Activated CD4-positive, alpha-beta memory T cell treated with anti-CD3 and anti-CD28 coated beads, Interleukin-2, amount 10 ng/mL, durations not matched to agents 7 days and 5 days (primary cell): Measurements from ENCODE around the gene PHLPP1. TPM values are rescaled to one million over a fixed set of nuclear protein-coding genes. Genes with fewer than 3 reads are reported as not detected.
A peak's percentile ranks its signal among the peaks of the same experiment; 100 is the strongest.
"Not testable (repeated sequence)": the region's sequence is repeated elsewhere in the genome, so short reads cannot be mapped to it uniquely, and the experiment has no call there.

Experiments used
- CTCF ChIA-PET: fragments of 350-600 bp; sonication (Branson Sonifier 250); formaldehyde crosslinking; loops from one replicate; lab custom pipeline; 2021; ENCODE audit warnings: antibody characterized with exemption, inconsistent platforms; lab: Charles Lee
- POLR2A ChIA-PET: fragments of 350-600 bp; sonication (Branson Sonifier 250); formaldehyde crosslinking; loops from one replicate; lab custom pipeline; 2021; ENCODE audit warnings: antibody characterized with exemption; lab: Charles Lee
- DNase-seq: peaks from one replicate; pipeline ENCODE4 v3.0.0-alpha.2; 2020
- H3K27ac Mint-ChIP-seq: one replicate; pipeline ENCODE4 v1.8.0; 2021; ENCODE audit warnings: mild to moderate bottlenecking, mixed read lengths
- H3K27me3 Mint-ChIP-seq: one replicate; pipeline ENCODE4 v1.8.0; 2021; ENCODE audit warnings: mixed read lengths
- H3K36me3 Mint-ChIP-seq: one replicate; pipeline ENCODE4 v1.8.0; 2021; ENCODE audit warnings: low read depth, mixed read lengths
- H3K4me1 Mint-ChIP-seq: one replicate; pipeline ENCODE4 v1.8.0; 2021; ENCODE audit warnings: mixed read lengths
- H3K4me3 Mint-ChIP-seq: one replicate; pipeline ENCODE4 v1.8.0; 2021; ENCODE audit warnings: mild to moderate bottlenecking, mixed read lengths
- H3K9me3 Mint-ChIP-seq: one replicate; pipeline ENCODE4 v1.8.0; 2021; ENCODE audit warnings: mixed read lengths
- total RNA-seq, 2 experiments: library from RNA; stranded (reverse); gene quantifications; one replicate each; pipeline ENCODE4 v1.2.3, GENCODE V29; 2021

Gene PHLPP1
- total RNA-seq, 2 experiments from 2014 or later, result 8.1 to 8.9 TPM

DNA sequence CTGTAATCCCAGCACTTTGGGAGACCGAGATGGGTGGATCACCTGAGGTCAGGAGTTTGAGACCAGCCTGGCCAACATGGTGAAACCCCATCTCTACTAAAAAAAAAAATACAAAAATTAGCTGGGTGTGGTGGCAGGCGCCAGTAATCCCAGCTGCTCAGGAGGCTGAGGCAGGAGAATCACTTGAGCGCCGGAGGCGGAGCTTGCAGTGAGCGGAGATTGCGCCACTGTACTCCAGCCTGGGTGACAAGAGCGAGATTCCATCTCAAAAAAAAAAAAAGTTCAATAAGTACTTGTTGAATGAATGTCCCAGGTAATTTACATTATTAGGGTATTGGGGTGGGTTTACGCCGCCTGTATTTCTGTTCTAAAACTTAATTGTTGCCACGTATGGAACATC, 5.4 kb upstream of the PHLPP1 start:
- H3K27me3 Mint-ChIP-seq, result peaks cover 16% of the 10 kb centered on the region
- H3K27ac Mint-ChIP-seq, POLR2A ChIA-PET, H3K4me3 Mint-ChIP-seq, H3K4me1 Mint-ChIP-seq, H3K9me3 Mint-ChIP-seq, DNase-seq, H3K36me3 Mint-ChIP-seq: not testable (repeated sequence)
- CTCF ChIA-PET, result interaction anchor here (1.1 to 2.2 kb wide), 2 partner anchors 248 to 272 kb away, joined by 3 to 17 read pairs; no protein-coding TSS in a partner anchor

DNA sequence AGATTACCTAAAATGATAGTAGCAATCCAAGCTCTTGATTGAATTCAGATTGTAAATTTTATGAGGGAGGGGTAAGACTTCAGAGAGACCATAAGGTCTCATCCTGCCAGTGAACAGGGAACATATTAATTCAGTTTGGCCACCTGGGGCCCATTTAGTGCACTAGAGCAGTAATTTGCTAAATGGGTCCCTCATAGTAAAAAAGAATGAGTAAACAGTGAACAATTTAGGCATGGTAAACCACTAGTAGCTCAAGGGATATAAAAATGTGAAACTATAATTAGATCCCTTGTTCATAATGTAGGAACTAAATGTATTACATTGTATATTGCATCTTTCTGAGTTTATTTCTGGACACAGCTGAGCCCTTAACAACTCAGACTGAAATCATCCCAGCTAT, 4.9 kb upstream of the PHLPP1 start:
- Mint-ChIP-seq H3K27me3 (peaks cover 16% of the 10 kb centered on the region), H3K36me3 (no peaks in the 10 kb centered on the region)

DNA sequence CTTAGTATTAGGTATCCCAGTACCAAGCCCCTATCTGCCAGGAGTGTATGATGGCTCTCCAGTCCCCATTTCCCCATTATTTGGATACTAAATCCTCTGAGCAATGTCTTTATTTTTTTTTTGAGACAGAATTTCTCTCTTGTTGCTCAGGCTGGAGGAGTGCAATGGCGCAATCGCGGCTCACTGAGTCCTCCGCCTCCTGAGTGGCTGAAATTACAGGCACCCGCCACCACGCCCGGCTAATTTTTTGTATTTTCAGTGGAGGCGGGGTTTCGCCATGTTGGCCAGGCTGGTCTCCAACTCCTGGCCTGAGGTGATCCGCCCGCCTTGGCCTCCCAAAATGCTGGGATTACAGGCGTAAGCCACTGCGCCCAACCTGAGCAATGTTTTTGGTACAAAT, 3.6 kb upstream of the PHLPP1 start:
- no peak overlapping the region for H3K4me3 Mint-ChIP-seq
- H3K4me1 Mint-ChIP-seq, result peaks cover 7% of the 10 kb centered on the region
- no peak for DNase-seq
- H3K9me3 Mint-ChIP-seq, result no peaks in the 10 kb centered on the region
- no peak overlapping the region for H3K27ac Mint-ChIP-seq
- POLR2A ChIA-PET, result no interaction called here
- peaks cover 10% of the 10 kb centered on the region for H3K27me3 Mint-ChIP-seq
- no peaks in the 10 kb centered on the region for H3K36me3 Mint-ChIP-seq
- CTCF ChIA-PET, result interaction anchor here (2.2 kb wide), 1 partner anchor 246 kb away, joined by 17 read pairs; no protein-coding TSS in a partner anchor

More for the DNA sequence above, 4.9 kb upstream of the PHLPP1 start:
- no peaks in the 10 kb centered on the region for H3K9me3 Mint-ChIP-seq
- peaks cover 7% of the 10 kb centered on the region for H3K4me1 Mint-ChIP-seq
- H3K4me3 Mint-ChIP-seq, result no peak overlapping the region
- DNase-seq, result no peak
- ChIA-PET CTCF (interaction anchor here (0.9 to 2.2 kb wide), 4 partner anchors 245 to 272 kb away, joined by 3 to 17 read pairs (median 4); no protein-coding TSS in a partner anchor), POLR2A (no interaction called here)
- H3K27ac Mint-ChIP-seq, result no peak overlapping the region

DNA sequence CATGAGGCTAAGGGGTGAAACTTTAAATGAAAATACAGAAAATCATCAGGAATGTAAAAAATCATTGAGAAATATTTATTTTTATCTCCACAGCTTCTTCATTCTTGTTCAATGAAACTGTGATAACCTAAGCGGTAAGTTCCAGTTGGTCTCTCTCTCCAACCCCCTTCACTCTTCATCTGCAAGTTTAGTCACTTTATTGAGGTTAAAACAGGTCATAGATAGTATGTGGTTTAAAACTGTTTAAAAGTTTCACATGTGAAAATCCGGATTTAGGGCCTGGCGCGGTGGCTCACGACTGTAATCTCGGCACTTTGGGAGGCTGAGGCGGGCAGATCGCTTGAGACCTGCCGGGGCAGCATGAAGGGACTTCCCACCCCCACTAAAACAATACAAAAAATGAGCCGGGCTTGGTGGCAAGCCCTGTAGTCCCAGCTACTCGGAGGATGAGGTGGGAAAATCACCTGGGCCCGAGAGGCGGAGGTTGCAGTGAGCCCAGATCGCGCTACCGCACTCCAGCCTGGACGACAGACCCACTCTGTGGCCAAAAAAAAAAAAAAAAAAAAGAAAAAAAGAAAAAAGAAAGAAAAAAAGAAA, 1.6 kb upstream of the PHLPP1 start:
- peaks cover 4% of the 10 kb centered on the region for H3K36me3 Mint-ChIP-seq
- H3K27ac Mint-ChIP-seq, result no peak overlapping the region
- peaks cover 25% of the 10 kb centered on the region for H3K4me1 Mint-ChIP-seq
- H3K4me3 Mint-ChIP-seq, result no peak overlapping the region
- H3K27me3 Mint-ChIP-seq, result peaks cover 20% of the 10 kb centered on the region
- H3K9me3 Mint-ChIP-seq, result no peaks in the 10 kb centered on the region
- ChIA-PET CTCF (interaction anchor here (1.0 to 5.5 kb wide), 3 partner anchors 127 to 268 kb away, joined by 4 to 48 read pairs (median 5); no protein-coding TSS in a partner anchor), POLR2A (interaction anchor here (1.7 kb wide), 1 partner anchor 245 kb away, joined by 4 read pairs; no protein-coding TSS in a partner anchor)
- DNase-seq, result no peak

DNA sequence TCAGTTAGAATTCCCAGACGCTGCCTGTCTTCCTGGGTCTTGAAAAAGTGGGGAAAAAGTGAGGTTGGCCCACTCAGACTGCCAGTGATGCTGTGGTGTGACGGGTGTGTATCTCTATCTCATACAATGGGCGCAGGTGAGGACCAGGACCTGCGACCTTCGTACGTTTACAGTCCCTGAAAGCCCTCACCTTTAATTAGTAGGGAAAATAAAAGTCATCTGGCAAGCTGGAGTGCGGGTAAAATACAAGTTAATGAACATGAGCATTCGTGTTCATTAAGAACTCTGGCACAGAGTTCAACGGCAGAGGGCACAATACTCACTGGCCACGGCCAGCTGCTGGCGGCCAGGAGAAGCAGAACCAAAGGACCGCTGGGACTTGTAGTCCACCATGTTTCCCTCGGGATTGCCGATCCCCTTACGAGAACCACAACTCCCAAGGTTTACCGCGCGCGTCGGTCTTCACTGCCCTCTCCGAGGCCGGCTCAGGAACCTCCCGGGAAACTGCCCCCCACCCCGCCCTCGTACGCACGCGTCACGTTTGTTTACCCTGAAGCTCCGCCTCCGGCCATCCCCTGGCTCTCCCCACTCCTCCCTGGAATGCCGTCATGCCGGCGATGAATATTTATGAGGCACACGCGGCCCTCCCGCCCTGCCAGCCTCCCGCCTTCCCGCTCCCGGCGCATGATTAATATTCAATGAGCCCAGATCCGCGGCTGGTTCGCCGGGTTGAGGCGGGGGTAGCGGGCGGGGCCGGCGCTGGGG, 488 bp upstream of the PHLPP1 start:
- DNase-seq, result peak; percentile 91
- peaks cover 20% of the 10 kb centered on the region for H3K27me3 Mint-ChIP-seq
- H3K4me1 Mint-ChIP-seq, result peaks cover 34% of the 10 kb centered on the region
- H3K9me3 Mint-ChIP-seq, result no peaks in the 10 kb centered on the region
- CTCF ChIA-PET, result interaction anchor here (0.6 to 5.5 kb wide), 25 partner anchors 9 to 725 kb away, joined by 3 to 55 read pairs (median 4); no protein-coding TSS in a partner anchor
- POLR2A ChIA-PET, result interaction anchor here (0.7 to 2.4 kb wide), 9 partner anchors 12 to 268 kb away, joined by 3 to 8 read pairs (median 4); partner anchors contain the start of gene ZCCHC2
- H3K36me3 Mint-ChIP-seq, result peaks cover 4% of the 10 kb centered on the region
- H3K4me3 Mint-ChIP-seq, result peak overlapping the region; percentile 86
- H3K27ac Mint-ChIP-seq, result peak overlapping the region; percentile 80

DNA sequence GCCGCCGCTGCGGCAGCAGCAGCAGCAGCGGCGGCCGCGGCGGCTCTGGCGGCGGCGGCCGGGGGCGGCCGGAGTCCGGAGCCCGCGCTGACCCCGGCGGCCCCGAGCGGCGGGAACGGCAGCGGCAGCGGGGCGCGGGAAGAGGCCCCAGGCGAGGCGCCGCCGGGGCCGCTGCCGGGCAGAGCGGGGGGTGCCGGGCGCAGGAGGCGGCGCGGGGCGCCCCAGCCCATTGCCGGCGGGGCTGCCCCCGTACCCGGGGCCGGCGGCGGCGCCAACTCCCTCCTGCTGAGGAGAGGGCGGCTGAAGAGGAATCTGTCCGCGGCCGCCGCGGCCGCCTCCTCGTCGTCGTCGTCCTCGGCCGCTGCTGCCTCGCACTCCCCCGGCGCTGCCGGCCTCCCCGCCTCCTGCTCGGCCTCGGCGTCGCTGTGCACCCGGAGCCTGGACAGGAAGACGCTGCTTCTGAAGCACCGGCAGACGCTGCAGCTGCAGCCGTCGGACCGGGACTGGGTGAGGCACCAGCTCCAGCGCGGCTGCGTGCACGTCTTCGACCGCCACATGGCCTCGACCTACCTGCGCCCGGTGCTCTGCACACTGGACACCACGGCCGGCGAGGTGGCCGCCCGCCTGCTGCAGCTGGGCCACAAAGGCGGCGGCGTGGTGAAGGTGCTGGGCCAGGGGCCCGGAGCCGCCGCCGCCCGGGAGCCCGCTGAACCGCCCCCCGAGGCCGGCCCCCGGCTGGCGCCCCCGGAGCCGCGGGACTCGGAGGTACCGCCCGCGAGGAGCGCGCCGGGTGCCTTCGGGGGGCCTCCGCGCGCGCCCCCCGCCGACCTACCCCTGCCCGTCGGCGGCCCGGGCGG, 646 bp downstream of the PHLPP1 start:
- DNase-seq, result peak; percentile 74
- Mint-ChIP-seq H3K27me3 (peaks cover 17% of the 10 kb centered on the region), H3K4me1 (peaks cover 41% of the 10 kb centered on the region), H3K36me3 (peaks cover 4% of the 10 kb centered on the region), H3K27ac (peak overlapping the region; percentile 40), H3K9me3 (no peaks in the 10 kb centered on the region), H3K4me3 (peak overlapping the region; percentile 75)
- POLR2A ChIA-PET, result interaction anchor here (0.6 to 2.4 kb wide), 8 partner anchors 83 to 267 kb away, joined by 3 to 8 read pairs (median 5); partner anchors contain the start of gene ZCCHC2
- CTCF ChIA-PET, result interaction anchor here (0.9 to 5.5 kb wide), 7 partner anchors 130 to 724 kb away, joined by 3 to 55 read pairs (median 5); no protein-coding TSS in a partner anchor

DNA sequence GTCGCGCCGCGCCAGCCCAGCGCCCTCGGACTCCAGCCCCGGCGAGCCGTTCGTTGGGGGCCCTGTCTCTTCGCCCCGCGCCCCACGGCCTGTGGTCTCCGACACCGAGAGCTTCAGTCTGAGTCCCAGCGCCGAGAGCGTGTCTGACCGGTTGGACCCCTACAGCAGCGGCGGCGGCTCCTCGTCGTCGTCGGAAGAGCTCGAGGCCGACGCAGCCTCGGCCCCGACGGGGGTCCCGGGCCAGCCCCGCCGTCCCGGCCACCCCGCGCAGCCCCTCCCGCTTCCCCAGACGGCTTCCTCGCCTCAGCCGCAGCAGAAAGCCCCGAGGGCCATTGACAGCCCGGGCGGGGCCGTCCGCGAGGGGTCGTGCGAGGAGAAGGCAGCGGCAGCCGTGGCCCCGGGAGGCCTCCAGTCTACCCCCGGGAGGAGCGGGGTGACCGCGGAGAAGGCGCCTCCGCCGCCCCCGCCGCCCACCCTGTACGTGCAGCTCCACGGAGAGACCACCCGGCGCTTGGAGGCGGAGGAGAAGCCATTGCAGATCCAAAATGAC, 1.4 kb downstream of the PHLPP1 start:
- Mint-ChIP-seq H3K36me3 (peaks cover 4% of the 10 kb centered on the region), H3K4me3 (peak overlapping the region; percentile 74), H3K4me1 (peaks cover 41% of the 10 kb centered on the region), H3K27me3 (peaks cover 10% of the 10 kb centered on the region), H3K27ac (peak overlapping the region; percentile 60), H3K9me3 (no peaks in the 10 kb centered on the region)
- ChIA-PET CTCF (interaction anchor here (1.0 to 5.5 kb wide), 4 partner anchors 131 to 296 kb away, joined by 4 to 55 read pairs (median 26); no protein-coding TSS in a partner anchor), POLR2A (interaction anchor here (0.6 to 2.4 kb wide), 6 partner anchors 13 to 237 kb away, joined by 4 to 8 read pairs (median 5); partner anchors contain the start of gene ZCCHC2)
- DNase-seq, result peak; percentile 43

DNA sequence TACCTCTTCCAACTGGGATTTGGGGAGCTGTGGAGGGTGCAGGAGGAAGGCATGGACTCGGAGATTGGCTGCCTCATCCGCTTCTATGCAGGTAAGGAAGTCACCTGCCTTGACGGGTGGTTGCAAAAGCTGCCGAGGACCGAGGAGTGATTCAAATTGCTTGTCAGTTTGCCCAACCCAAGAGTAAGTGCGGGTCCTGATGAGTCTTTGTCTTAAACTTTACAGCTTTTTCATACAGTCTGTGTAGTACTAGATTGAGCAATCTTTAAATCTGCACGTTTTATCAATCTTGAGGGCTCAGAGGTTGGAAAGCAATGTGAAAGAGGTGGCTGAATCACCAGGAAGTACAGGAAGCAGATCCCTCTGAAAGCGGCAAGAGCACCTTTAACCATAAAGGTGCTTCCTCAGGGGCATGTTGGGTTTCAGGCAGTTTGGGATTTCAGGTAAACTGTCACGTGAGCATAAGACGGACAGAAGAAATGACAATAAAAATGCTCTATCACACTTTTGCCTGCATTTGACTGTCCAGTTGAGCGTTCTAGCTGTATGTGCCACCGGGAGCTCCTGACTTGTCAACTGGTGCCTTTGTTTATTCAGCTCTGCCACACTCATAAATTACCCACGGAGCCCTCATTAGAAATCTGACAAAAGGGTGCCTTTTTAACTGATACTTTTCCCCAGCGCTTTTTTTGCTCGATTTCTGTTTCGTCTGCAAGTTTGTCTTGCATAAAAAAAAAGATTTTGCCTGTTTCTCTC, 2.0 kb downstream of the PHLPP1 start:
- ChIA-PET POLR2A (interaction anchor here (0.6 to 1.7 kb wide), 6 partner anchors 10 to 236 kb away, joined by 3 to 6 read pairs (median 4); partner anchors contain the start of gene ZCCHC2), CTCF (interaction anchor here (0.6 to 5.5 kb wide), 4 partner anchors 196 to 296 kb away, joined by 3 to 55 read pairs (median 26); no protein-coding TSS in a partner anchor)
- Mint-ChIP-seq H3K4me3 (peak overlapping the region; percentile 74), H3K27ac (peak overlapping the region; percentile 60), H3K4me1 (peaks cover 41% of the 10 kb centered on the region), H3K9me3 (no peaks in the 10 kb centered on the region), H3K27me3 (peaks cover 12% of the 10 kb centered on the region), H3K36me3 (peaks cover 4% of the 10 kb centered on the region)
- DNase-seq, result no peak

DNA sequence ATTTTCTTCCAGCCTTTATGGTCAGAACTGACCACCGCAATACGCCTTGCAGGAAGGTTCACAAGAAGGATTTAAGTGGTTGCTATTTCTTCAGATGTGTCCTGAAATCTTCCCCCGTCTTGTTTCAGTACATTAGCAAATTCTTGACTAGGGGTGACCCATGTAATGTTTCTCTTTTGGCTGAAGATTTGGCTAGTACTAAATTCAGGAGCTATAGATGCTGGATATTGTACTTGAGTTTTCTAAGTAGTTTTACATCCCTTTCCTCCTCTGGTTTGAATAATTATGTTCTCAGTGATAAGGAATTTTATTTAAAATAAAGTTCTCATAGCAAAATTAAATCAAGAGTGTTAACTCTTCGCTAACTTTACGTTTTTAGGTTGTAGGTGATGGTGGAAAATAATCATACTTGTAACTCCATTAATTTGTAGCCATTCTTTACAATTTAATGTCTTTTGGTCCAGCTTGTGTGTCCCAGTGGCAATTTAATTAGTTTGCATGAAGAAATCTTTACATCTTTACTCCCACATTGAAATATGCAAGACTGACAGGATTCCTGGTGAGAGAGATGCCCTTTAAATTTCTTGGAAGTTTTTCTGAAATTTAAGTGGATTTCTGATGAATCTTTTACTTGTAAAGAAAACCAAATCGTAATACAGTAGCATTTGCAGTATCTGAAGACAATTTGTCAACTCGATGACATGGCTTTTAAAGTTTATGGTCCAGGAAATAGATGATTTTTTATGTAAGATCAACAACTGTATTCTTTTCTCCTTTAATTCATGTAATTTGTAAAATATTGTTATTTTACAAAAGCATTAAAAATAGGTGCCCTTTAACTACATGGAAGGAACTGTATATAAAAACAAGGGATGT, 2.8 kb downstream of the PHLPP1 start:
- ChIA-PET CTCF (interaction anchor here (0.6 to 5.5 kb wide), 3 partner anchors 197 to 264 kb away, joined by 3 to 55 read pairs (median 48); no protein-coding TSS in a partner anchor), POLR2A (interaction anchor here (0.7 to 1.0 kb wide), 2 partner anchors 9 to 135 kb away, joined by 3 read pairs; no protein-coding TSS in a partner anchor)
- peaks cover 41% of the 10 kb centered on the region for H3K4me1 Mint-ChIP-seq

DNA sequence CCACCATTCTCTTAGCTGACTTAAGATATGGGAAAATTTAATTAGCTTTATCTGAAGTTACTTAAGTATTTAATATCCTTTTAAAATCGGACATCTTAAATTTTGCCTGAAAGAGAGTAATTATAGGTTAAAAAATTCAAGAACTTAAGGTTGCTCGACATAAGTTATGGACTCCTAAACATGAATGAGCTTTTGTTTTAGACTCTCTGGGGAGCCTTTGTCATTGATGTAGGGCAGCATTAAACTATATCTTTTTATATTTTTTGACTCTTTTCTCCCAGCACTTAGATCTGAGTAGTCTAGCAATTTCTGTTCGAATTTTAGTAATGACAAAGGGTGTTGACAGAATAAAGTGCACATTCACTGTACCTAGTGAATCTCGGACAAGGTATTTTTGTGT, 4.7 kb downstream of the PHLPP1 start:
- no peak overlapping the region for H3K4me3 Mint-ChIP-seq
- H3K4me1 Mint-ChIP-seq, result peaks cover 35% of the 10 kb centered on the region
- H3K36me3 Mint-ChIP-seq, result peaks cover 4% of the 10 kb centered on the region
- peaks cover 12% of the 10 kb centered on the region for H3K27me3 Mint-ChIP-seq
- ChIA-PET CTCF (interaction anchor here (0.9 to 1.9 kb wide), 3 partner anchors 134 to 262 kb away, joined by 3 to 8 read pairs (median 4); no protein-coding TSS in a partner anchor), POLR2A (no interaction called here)
- no peak overlapping the region for H3K27ac Mint-ChIP-seq
- DNase-seq, result no peak
- H3K9me3 Mint-ChIP-seq, result no peaks in the 10 kb centered on the region

More for the DNA sequence above, 2.8 kb downstream of the PHLPP1 start:
- H3K9me3 Mint-ChIP-seq, result no peaks in the 10 kb centered on the region
- peak overlapping the region; percentile 74 for H3K4me3 Mint-ChIP-seq
- peaks cover 4% of the 10 kb centered on the region for H3K36me3 Mint-ChIP-seq
- peaks cover 12% of the 10 kb centered on the region for H3K27me3 Mint-ChIP-seq
- no peak overlapping the region for H3K27ac Mint-ChIP-seq
- no peak for DNase-seq
